GM19455 (cell line): ENCODE data around the gene MYL6.

ENCODE experiments used
- ATAC-seq: cut with Tn5 transposase; IDR thresholded peaks from one replicate; pipeline ENCODE4 v1.9.1; 2021; ENCODE audit not compliant: unreplicated experiment

Gene MYL6

DNA sequence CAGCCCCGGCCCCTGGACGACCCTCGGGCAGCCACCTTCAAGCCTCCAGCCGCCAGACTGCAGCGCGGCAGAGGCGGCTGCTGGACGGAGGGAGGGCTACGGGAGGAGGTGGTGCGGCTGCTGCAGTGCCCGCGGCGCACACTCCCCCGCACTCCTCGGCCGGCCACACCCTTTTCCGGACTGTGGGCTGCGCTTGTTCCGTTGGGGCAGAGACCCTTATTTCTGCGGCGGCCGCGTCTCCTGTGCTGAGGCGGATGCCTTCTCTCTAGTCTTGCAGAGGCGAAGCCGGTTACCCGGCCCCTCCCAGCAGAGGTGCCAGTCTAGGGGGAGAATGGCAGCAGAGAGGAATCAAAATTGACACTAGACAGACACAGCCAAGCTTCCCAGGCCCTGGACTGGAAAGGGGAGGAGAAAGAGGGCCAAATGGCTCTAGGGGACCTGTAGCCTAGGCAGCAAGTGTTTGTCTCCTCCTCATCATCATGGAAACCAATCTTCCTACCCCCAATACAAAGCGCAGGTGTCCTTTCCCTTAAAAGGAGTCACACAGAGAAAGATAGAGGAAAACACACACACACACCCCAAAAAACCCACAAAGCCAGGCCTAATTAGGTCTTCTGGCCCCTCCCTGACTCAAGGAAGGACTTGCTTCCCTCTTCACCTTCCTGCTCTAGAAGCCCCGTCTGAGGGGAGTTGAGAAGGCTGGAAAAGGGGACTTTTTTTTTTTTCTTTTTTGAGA, 28.8 kb upstream of the MYL6 start:
- peak; percentile 39 for ATAC-seq

DNA sequence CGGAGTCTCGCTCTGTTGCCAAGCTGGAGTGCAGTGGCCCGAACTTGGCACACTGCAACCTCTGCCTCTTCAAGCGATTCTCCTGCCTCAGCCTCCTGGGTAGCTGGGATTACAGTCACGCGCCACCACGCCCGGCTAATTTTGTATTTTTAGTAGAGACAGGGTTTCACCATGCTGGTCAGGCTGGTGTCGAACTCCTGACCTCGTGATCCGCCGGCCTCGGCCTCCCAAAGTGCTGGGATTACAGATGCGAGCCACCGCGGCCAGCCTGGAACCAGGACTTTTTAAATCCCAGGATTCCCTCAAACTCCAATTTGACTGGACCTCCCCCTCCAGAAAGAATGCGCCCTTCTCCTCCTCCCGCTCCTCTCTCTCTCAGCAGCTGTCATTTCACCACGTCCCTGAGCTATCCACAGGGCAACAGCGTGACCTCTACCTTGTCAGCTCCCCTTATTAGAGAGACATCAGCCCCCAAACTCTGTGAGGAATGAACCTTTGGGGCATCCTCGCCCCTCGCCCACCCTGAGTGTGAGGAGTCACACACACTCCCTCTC, 28.1 kb upstream of the MYL6 start:
- ATAC-seq, result no peak

DNA sequence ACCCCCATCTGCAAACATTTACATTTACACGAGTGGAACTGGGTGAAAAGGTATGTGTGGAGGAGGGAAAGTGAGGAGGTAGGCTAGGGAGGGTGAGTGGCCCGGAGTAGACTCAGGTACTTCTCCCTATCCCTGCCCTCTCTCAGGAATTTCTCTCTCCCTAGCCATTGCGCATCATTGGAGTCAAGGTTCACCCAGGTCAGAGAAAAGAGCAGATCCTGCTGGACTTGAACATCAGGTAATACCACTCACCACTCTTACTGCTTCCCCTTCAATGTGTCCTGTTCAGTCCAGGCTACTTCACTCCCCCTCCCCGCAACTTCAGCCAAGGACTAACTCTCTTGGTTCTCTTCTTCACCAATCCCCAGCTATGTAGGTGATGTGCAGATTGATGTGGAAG, 27.3 kb upstream of the MYL6 start:
- ATAC-seq, result no peak

DNA sequence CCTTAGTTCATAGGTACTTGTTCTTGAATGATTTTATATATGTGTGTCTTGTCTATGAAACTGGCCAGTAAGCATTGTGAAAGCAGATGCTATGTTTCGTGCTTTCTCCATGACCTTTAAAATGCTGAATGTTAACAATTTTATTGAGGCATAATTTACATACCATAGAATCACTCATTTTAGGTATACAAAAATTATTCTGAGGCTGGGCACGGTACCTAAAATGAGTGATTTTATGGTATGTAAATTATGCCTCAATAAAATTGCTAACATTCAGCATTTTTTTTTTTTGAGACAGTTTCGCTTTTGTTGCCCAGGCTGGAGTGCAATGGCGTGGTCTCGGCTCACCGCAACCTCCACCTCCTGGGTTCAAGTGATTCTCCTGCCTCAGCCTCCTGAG, 23.3 kb upstream of the MYL6 start:
- ATAC-seq, result no peak

DNA sequence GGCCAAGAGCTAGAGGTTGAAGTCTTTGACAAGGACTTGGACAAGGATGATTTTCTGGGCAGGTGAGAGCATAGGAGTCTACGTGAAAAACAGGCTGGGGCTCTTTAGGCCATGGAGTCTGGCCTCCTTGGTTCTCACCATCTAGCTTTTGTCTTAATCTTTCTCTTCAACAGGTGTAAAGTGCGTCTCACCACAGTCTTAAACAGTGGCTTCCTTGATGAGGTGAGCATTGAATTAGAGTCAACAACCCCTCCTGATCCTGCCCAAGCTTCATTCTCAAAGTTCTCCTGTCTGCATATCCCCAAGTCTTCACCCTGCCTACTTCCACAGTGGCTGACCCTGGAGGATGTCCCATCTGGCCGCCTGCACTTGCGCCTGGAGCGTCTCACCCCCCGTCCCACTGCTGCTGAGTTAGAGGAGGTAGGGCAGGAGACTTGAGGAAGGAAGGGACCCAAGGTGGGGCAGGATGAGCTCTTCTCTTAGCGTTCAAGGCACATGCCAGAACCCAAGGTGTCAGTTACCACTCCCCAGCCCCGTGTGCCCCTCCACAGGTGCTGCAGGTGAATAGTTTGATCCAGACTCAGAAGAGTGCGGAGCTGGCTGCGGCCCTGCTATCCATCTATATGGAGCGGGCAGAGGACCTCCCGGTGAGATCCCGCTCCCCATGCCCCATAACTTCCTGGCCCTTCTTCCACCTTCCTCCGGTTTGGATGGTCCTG, 20.1 kb upstream of the MYL6 start:
- ATAC-seq, result no peak

DNA sequence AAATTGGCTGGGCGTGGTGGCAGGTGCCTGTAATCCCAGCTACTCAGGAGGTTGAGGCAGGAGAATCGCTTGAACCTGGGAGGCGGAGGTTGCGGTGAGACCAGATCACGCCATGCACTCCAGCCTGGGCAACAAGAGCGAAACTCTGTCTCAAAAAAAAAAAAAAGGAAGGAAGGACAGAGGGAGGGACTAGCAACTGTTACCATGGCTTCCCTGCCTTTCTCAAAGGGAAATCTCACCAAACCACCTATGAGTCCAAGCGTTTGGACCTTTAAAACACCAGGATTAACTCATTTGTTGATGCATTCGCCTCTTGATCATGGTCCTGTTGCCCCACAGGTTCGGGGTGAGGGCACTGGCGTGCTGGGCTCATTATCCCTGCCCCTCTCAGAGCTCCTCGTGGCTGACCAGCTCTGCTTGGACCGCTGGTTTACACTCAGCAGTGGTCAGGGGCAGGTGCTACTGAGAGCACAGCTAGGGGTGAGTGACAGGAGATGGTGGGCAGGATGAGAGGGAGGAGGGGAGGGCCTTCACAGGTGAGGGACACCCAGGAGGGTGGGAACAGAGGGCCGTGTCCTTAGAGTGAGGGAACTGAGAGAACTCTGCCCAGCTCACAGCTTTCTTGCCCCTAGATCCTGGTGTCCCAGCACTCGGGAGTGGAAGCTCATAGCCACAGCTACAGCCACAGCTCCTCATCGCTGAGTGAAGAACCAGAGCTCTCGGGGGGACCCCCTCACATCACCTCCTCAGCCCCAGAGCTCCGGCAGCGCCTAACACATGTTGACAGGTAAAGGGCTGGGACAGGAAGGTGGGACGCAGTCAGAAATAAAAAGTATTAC, 16.0 kb upstream of the MYL6 start:
- ATAC-seq, result no peak

DNA sequence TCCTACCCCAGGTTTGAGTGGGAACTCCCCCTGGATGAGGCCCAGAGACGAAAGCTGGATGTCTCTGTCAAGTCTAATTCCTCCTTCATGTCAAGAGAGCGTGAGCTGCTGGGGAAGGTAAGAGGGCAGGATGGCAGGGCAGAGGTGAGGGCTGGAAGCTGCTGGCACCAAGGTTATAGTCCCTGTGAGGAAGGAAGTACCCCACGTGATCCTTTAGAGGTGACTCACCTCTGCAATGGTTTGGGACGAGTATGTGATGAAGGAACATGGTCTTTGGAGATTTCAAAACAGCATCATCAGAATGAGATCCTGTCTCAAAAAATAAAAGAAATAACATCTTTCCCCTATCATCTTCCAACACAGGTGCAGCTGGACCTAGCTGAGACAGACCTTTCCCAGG, 14.9 kb upstream of the MYL6 start:
- ATAC-seq, result no peak

DNA sequence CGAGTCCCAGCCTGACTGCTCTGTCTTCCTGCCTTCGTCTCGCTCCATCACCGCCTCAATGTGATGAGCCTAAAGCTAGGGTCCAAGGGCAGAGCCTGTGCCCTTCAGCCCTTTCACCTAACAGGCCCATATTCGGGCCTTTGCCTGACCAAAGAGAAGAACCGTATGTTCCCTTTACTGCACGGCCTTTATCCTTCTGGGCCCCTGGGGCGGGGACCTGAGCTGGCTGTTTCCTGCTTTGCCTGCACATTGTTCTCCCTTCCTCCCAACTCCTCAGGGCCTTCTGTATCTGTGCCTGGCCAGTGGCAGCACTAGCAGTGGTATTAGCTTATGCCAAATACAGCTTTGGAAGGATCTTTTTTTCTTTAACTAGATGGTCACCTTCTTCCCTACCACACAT, 14.3 kb upstream of the MYL6 start:
- ATAC-seq, result no peak

DNA sequence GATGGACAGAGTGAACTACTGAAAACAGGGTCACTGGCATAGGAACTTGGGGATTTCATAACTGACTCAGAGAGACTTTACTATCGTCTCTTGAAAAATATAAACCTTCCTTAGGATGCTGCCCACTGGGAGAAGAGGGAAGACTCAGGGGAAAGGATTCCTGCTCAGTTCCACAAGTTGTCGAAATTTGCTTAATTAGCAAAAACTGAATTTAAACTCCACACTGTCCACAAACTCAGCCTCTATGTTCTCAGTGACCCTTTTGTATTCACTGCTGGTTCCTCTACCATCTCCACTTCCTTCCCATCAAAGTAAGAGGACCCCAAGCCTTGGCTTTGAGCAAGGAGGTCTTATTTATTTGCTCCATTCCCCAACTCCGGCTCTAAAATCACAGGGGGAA, 12.9 kb upstream of the MYL6 start:
- ATAC-seq, result no peak

DNA sequence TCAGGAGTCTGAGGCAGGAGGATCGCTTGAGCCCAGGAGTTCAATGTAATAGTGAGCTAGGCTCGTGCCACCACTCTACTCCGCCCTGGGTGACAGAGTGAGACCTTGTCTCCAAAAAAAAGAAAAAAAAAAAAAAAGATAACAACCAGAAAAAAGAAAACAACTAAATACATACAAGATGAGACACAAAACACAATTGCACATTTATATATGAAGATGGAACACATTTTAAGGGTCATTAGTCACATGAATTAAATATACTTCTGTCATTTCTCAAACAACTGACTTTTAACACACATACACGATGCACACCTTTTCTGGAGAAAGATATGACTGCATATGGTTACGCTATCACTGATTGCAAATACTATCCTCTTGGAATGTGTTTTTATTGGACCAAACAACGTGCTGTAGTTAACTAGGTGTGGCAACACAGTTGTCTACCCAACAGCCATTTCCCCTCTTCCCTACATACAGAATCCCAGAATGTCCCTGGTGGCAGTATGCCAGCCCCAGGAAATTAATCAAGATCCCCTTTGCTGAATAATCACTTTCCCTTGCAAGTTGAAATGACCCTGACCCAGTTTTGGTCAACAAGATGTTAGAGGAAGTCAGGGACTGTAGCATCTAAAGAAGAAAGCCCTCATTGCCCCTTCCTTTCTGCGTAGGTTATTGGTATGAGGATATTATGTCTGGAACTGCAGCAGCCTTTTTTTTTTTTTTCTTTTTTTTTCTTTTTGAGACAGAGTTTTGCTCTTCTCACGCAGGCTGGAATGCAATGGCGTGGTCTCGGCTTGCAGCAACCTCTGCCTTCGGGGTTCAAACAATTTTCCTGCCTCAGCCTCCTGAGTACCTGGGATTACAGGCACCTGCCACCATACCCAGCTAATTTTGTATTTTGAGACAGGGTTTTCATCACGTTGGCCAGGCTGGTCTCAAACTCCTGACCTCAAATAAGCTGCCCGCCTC, 11.4 kb upstream of the MYL6 start:
- no peak for ATAC-seq

DNA sequence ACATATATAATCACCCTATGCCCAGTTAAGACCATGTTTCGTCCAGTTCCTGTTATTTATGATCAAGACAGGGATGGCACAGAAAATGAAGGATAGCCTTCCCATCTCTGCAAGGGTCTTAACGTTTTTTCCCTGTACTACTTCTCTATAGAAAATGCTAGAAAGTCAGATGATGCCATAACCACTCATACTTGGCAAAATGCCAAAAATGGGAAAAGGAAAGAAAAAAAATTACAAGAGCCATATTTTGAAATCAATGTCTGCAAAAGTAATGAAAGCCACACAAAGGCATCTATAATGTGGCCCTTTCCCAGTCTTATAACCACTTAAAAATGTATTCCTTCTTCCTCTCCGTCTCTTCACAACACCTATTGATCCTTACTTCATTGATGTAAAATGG, 7.6 kb upstream of the MYL6 start:
- ATAC-seq, result no peak

DNA sequence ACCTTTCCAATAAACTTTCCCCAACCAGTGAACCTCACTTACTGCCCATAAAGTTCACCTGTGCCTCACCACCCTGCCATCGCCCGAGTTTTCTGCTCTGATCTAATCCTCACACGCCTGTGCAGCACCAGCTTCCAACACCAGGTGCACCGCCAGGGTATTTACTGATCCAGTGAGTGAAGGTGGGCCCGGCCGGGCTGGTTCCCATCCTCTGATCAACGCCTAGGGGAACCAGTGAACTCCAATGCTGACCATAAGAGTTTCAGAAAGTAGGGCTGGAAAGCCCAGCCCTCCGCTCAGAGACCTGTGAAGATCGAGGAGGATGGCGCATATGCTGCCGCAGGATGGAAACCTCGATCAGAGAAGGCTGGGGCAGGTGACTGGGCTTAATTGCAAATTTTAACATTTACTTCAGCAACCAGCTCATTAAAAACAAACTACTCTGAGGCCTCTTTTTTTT, 6.5 kb upstream of the MYL6 start:
- ATAC-seq, result peak; percentile 51

DNA sequence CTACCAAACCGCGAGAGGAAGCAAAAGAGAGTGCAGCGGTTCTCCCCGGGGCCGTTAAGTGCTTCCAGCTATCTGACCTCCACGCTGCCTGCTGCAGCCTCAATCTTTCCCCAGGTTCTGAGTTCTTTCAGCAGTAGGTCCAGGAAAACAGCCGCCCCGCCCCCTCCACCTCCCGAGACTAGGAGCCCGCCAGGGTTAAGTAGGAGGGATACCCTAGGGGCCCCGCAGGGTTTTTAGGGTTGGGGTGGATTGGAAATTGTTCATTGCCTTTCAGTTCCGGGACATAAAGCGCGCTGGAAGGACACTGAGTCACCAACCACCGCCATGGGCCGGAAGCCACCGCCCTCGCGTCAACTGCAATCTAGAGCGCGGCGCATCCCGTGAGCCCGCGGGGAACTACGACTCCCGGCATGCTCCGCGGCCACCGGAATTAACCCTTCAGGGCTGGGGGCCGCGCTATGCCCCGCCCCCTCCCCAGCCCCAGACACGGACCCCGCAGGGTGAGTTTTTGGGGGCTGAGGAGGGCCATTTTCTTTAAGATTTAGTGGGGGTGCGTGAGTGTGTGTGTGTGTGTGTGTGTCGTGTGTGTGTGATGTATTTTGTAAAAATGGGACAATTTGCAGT, 5.9 kb upstream of the MYL6 start, which contains the start of gene MYL6B:
Gene MYL6B, plus strand, starts transcription at position 456 of the 624 bp plus-strand sequence. CDS start 1,332 bp downstream, outside the sequence.
- ATAC-seq, result peak; percentile 86

DNA sequence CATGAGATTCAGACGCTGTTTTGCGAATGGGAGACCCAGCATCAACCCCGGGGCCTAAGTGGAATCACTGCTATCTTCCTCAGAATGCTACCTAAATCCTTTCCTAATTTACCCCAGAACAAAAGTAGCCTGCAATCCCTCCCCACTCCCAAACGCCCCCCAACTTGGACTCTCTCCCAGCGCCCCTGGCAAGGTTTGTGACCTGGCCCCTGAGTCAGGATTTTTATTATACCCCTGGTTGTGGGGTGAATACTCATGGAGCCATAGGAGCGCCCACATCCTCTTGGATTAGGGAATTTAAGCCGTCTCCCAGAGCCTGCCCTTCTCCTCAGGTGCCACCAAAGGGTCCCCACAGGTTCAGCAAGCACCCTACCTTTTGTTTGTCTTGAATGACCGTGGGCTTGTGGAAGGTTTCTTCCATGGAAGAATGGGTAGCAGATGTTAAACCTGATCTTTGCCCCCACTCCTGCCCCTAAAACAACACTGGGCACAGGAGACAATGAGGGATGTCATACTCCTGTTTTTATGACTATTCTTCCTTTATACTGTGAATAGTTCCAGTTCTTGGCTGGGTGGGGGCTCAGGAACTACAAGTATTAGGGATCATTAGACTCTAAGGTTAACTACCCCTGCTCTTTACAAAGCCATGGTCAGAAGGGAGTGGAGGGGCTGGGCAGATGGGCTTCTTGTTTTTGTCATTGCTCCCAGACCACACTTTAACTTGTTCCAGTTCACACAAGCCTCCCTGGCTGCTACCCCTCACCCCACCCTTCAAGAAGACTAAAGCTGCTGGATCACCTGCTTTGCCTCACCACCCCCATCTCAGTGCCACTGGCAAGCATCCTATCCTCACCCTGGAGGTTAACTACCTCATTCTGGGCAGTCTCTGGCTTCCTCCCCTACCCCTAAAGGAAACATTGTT, 5.1 kb upstream of the MYL6 start:
- no peak for ATAC-seq

DNA sequence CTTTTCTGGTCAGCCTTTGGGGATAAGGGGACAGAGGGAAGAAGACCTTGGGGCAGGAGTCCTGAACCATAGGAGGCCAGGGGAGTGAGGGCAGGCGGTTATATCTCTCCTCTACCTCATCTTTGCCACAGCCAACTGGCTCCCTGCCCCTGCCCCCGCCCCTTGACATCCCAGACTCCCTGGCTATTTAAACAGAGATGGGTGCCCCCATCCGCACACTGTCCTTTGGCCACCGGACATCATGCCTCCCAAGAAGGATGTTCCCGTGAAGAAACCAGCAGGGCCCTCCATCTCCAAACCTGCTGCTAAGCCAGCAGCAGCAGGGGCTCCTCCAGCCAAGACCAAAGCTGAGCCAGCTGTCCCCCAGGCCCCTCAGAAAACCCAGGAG, 4.5 kb upstream of the MYL6 start:
- ATAC-seq, result no peak

DNA sequence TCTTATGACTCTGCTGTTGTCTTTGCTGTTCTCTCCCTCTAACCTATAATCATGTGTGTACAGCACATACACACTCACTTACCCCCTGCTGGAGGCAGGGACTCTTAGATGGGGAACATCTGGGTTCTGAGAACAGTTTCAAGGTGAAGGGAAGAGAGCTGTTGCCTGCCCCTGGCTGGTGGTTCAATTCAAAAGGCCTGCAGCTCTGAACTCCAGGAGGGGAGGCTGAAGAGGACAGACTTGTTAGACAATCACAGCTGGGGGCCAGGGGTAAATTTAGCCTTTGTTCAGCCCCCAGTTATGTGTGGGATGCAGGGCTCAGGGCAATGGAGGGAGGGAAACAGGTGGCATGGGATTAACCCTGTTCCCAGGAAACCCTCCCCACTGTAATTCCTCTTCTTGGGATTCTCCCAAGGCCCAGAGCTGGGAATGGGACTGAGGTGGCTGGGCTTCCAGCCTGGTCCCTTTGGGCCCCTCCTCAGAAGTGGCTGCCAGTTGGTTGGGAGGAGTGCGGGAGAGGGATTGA, 3.9 kb upstream of the MYL6 start:
- no peak for ATAC-seq

DNA sequence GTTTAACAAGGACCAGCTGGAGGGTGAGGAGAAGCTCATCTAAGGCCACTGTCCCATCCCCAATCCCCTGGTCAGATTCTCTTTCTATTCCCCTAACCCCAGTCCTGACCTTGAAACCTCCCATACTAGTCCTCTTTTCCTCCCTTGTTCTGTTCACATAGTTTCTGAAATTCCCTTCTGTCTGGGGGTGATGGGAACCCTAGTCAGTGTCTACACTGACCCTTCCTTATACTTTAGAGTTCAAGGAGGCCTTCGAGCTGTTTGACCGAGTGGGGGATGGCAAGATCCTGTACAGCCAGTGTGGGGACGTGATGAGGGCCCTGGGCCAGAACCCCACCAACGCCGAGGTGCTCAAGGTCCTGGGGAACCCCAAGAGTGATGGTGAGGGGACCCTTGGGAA, 3.3 kb upstream of the MYL6 start:
- ATAC-seq, result no peak

DNA sequence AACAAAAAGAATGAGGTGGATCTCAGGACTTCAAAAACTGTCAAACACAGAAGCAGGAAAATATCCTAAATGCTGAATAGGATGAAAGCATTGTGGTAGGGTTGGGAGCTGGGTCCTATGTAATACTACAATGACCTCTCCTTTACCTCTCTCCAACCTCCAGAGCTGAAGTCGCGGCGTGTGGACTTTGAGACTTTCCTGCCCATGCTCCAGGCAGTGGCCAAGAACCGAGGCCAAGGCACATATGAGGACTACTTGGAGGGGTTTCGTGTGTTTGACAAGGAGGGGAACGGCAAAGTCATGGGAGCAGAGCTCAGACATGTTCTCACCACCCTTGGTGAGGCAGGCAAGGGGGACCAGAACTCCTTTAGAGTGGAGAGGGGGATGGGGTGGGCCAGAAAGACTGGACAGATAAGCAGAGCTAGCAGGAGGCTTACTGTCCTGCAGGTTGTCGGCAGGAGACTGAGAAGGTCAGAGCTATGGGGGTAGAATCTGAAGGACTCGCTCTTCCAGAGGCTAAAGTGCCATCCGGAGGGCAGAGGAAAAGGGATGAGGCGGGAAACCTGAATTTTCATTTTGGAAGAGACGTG, 2.8 kb upstream of the MYL6 start:
- ATAC-seq, result no peak
